GM23338 (cell line): Measurements from ENCODE around the gene TOR1B. TPM values are rescaled to one million over a fixed set of nuclear protein-coding genes. Genes with fewer than 3 reads are reported as not detected.
A peak's percentile ranks its signal among the peaks of the same experiment; 100 is the strongest.

Source experiments
- ATAC-seq: fragments of 200-7000 bp; cut with Tn5 transposase; 3 replicates; pipeline ENCODE4 v1.9.1; 2020
- DNase-seq: peaks from one replicate; pipeline ENCODE4 v3.0.0-alpha.2; 2015; ENCODE audit warnings: low spot score
- H2AFZ ChIP-seq: fragments of 200-600 bp; sonication (generic); 2 replicates; pipeline ENCODE4 v1.8.0; 2016; ENCODE audit warnings: antibody characterized with exemption, mild to moderate bottlenecking, moderate library complexity
- H3F3A ChIP-seq: fragments of 200-600 bp; sonication (generic); replicated peaks from 2 replicates; pipeline ENCODE4 v1.8.0; 2017; ENCODE audit warnings: antibody characterized with exemption, mixed run types, low read depth
- H3K27ac ChIP-seq: fragments of 200-600 bp; sonication (generic); 2 replicates; pipeline ENCODE4 v1.6.1; 2016; ENCODE audit warnings: low read depth
- H3K27me3 ChIP-seq: fragments of 200-600 bp; sonication (generic); 2 replicates; pipeline ENCODE4 v1.8.0; 2016; ENCODE audit warnings: mild to moderate bottlenecking, mixed run types, moderate library complexity; ENCODE audit not compliant: insufficient read depth
- H3K36me3 ChIP-seq: fragments of 200-600 bp; sonication (generic); 2 replicates; pipeline ENCODE4 v1.8.0; 2016; ENCODE audit warnings: mild to moderate bottlenecking; ENCODE audit not compliant: insufficient read depth
- H3K4me1 ChIP-seq: fragments of 200-600 bp; sonication (generic); 2 replicates; pipeline ENCODE4 v1.8.0; 2016; ENCODE audit warnings: mild to moderate bottlenecking, moderate library complexity; ENCODE audit not compliant: insufficient read depth
- H3K4me2 ChIP-seq: fragments of 200-600 bp; sonication (generic); 2 replicates; pipeline ENCODE4 v1.7.1; 2017; ENCODE audit warnings: mixed run types
- H3K4me3 ChIP-seq: fragments of 200-600 bp; sonication (generic); 2 replicates; pipeline ENCODE4 v1.6.1; 2016; ENCODE audit warnings: mixed run types
- H3K79me2 ChIP-seq: fragments of 200-600 bp; sonication (generic); replicated peaks from 2 replicates; pipeline ENCODE4 v1.8.0; 2017; ENCODE audit warnings: mild to moderate bottlenecking; ENCODE audit not compliant: insufficient read depth
- H3K9me2 ChIP-seq: fragments of 200-600 bp; sonication (generic); 2 replicates; pipeline ENCODE4 v1.8.0; 2017; ENCODE audit not compliant: insufficient read depth
- H4K20me1 ChIP-seq: fragments of 200-600 bp; sonication (generic); replicated peaks from 2 replicates; pipeline ENCODE4 v1.8.0; 2017; ENCODE audit warnings: mild to moderate bottlenecking; ENCODE audit not compliant: insufficient read depth
- H3K27ac Mint-ChIP-seq: 2 replicates; pipeline ENCODE4 v1.8.0; 2020; ENCODE audit warnings: inconsistent platforms, mild to moderate bottlenecking, moderate library complexity, mixed read lengths
- H3K27me3 Mint-ChIP-seq: 3 replicates; pipeline ENCODE4 v1.8.0; 2022; ENCODE audit warnings: low read depth, mild to moderate bottlenecking, moderate library complexity, mixed read lengths, inconsistent platforms; ENCODE audit not compliant: insufficient read depth, poor library complexity
- H3K36me3 Mint-ChIP-seq: 3 replicates; pipeline ENCODE4 v1.8.0; 2021; ENCODE audit warnings: low read depth, mild to moderate bottlenecking, inconsistent platforms, moderate library complexity, mixed read lengths
- H3K4me1 Mint-ChIP-seq: 3 replicates; pipeline ENCODE4 v1.8.0; 2020; ENCODE audit warnings: mild to moderate bottlenecking, inconsistent platforms, mixed read lengths
- H3K4me3 Mint-ChIP-seq: 3 replicates; pipeline ENCODE4 v1.8.0; 2021; ENCODE audit warnings: moderate library complexity, mild to moderate bottlenecking, inconsistent platforms, mixed read lengths
- H3K9me3 Mint-ChIP-seq: 3 replicates; pipeline ENCODE4 v1.8.0; 2020; ENCODE audit warnings: moderate library complexity, mild to moderate bottlenecking, inconsistent platforms, mixed read lengths
- EZH2 ChIP-seq: fragments of 200-600 bp; sonication (generic); IDR thresholded peaks from one replicate; pipeline ENCODE4 v1.8.0; 2017; ENCODE audit warnings: antibody characterized with exemption, mild to moderate bottlenecking, low read depth; ENCODE audit not compliant: unreplicated experiment
- EZH2phosphoT487 ChIP-seq: fragments of 200-600 bp; sonication (generic); IDR thresholded peaks from one replicate; pipeline ENCODE4 v1.8.1; 2018; ENCODE audit warnings: antibody characterized with exemption; ENCODE audit not compliant: unreplicated experiment
- JUNB ChIP-seq: IDR thresholded peaks from one replicate; pipeline ENCODE4 v1.6.1; 2016; ENCODE audit warnings: antibody characterized with exemption; ENCODE audit not compliant: unreplicated experiment
- POLR2AphosphoS5 ChIP-seq: IDR thresholded peaks from 2 replicates; pipeline ENCODE4 v1.6.1; 2016; ENCODE audit warnings: antibody characterized with exemption, low read depth
- STAT1 ChIP-seq: IDR thresholded peaks from one replicate; pipeline ENCODE4 v1.6.1; 2016; ENCODE audit warnings: antibody characterized with exemption; ENCODE audit not compliant: unreplicated experiment
- ZNF114 ChIP-seq: fragments of 250-450 bp; sonication (Bioruptor Pico); IDR thresholded peaks from 2 replicates; pipeline ENCODE4 v1.5.0; 2020; ENCODE audit warnings: mild to moderate bottlenecking, moderate library complexity
- polyA plus RNA-seq: library from polyadenylated mRNA; unstranded; fragments of >200 nt; fragmentation: Nextera tagmentation; extraction: Ambion mirVana; gene quantifications from 2 replicates; pipeline ENCODE4 v1.2.1, GENCODE V29; 2016
- total RNA-seq: library from RNA; depleted of rRNA; stranded (reverse); fragments of >200 nt; shearing (Covaris generic); gene quantifications from 2 replicates; pipeline ENCODE4 v1.2.3, GENCODE V29; 2014
- TF ChIP-seq, protein P1 (sequence below), 2 experiments: fragments of 200-600 bp in 1 of 2; sonication (generic) in 1 of 2; conservative IDR thresholded peaks; 2 replicates each; pipeline versions ENCODE4 v1.5.1 to v1.6.1; 2016 to 2017; ENCODE audit warnings: antibody characterized with exemption in 2 of 2, low read depth in 2 of 2, mild to moderate bottlenecking in 2 of 2, moderate library complexity in 1 of 2
- TF ChIP-seq, protein P2 (sequence below): IDR thresholded peaks from one replicate; pipeline ENCODE4 v1.6.1; 2018; ENCODE audit warnings: antibody characterized with exemption; ENCODE audit not compliant: unreplicated experiment
- TF ChIP-seq, protein P3 (sequence below): IDR thresholded peaks from 2 replicates; pipeline ENCODE4 v1.6.1; 2016; ENCODE audit warnings: antibody characterized with exemption
- TF ChIP-seq, protein P4 (sequence below): fragments of 250-450 bp; sonication (Bioruptor Pico); IDR thresholded peaks from 2 replicates; pipeline ENCODE4 v1.5.0; 2020; ENCODE audit warnings: mild to moderate bottlenecking, moderate library complexity

Gene TOR1B
- total and polyA plus RNA-seq, 2 experiments from 2014 or later, result 10.6 to 42.4 TPM

DNA sequence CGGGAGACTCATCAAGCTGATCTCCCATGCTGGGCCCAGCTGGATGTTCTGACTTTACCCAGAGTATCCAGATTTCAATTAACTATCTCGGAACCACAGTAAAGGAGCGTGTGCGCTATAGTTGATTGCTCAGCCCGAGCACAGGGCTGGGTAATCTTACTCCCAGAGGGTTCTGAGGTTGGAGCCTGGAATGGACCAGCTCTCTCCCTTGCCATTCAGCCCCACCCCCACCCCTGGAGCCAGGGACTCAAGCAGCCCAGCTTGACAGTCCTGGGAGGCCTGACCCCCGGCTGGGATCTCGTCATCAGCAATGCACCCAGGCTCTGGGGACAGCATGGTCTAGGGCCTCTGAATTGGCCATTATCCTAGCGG is 26.4 kb upstream of the TOR1B start (continued):
- TF ChIP-seq EZH2, result no peak
- no peak for TF ChIP-seq EZH2phosphoT487
- TF ChIP-seq, protein P1, sequence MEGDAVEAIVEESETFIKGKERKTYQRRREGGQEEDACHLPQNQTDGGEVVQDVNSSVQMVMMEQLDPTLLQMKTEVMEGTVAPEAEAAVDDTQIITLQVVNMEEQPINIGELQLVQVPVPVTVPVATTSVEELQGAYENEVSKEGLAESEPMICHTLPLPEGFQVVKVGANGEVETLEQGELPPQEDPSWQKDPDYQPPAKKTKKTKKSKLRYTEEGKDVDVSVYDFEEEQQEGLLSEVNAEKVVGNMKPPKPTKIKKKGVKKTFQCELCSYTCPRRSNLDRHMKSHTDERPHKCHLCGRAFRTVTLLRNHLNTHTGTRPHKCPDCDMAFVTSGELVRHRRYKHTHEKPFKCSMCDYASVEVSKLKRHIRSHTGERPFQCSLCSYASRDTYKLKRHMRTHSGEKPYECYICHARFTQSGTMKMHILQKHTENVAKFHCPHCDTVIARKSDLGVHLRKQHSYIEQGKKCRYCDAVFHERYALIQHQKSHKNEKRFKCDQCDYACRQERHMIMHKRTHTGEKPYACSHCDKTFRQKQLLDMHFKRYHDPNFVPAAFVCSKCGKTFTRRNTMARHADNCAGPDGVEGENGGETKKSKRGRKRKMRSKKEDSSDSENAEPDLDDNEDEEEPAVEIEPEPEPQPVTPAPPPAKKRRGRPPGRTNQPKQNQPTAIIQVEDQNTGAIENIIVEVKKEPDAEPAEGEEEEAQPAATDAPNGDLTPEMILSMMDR (conservative IDR thresholded peaks at IDR 0.05; ENCODE audit: low read depth in 2 of 2), result no peak
- TF ChIP-seq, protein P2, sequence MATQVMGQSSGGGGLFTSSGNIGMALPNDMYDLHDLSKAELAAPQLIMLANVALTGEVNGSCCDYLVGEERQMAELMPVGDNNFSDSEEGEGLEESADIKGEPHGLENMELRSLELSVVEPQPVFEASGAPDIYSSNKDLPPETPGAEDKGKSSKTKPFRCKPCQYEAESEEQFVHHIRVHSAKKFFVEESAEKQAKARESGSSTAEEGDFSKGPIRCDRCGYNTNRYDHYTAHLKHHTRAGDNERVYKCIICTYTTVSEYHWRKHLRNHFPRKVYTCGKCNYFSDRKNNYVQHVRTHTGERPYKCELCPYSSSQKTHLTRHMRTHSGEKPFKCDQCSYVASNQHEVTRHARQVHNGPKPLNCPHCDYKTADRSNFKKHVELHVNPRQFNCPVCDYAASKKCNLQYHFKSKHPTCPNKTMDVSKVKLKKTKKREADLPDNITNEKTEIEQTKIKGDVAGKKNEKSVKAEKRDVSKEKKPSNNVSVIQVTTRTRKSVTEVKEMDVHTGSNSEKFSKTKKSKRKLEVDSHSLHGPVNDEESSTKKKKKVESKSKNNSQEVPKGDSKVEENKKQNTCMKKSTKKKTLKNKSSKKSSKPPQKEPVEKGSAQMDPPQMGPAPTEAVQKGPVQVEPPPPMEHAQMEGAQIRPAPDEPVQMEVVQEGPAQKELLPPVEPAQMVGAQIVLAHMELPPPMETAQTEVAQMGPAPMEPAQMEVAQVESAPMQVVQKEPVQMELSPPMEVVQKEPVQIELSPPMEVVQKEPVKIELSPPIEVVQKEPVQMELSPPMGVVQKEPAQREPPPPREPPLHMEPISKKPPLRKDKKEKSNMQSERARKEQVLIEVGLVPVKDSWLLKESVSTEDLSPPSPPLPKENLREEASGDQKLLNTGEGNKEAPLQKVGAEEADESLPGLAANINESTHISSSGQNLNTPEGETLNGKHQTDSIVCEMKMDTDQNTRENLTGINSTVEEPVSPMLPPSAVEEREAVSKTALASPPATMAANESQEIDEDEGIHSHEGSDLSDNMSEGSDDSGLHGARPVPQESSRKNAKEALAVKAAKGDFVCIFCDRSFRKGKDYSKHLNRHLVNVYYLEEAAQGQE, result no peak
- TF ChIP-seq POLR2AphosphoS5, result no peak

DNA sequence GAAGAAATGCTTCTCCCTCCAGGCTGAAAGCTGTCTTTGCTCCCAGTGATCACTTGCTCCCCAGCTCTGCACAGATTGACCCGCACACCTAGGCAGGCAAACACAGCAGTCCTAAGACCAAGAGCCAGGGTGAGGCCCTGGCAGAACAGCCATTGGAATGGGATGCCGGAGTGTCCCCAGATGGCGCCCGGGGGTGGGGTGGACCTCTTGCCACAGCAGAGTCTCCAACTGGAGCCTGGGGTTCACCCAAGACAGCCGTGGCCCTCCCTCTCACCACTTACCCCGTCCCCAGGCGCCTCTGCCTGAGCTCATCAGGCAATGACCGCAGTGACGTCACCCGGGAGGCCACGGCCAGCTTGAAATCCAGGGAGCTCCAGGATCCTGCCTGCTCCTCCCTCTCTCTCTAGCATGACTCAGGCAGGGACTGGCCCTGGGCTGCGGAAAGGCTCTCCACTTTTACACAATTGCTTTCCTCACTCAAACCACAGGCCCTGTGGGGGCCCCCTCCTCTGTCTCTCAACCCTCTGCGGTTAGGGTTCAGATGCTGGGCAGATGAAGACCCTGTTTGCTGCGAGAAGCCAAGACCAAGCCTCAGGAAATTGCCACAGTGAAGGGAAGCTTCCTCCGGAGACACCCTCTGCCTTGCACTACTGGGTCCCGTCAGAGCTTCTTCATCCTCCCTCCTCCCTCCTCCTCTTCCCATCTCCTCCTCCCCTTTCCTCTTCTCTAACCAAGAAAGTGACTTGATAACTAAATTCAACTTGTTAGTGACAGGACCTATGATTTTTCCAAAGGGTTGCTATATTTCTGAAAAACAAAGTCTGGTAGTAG is 25.8 kb upstream of the TOR1B start:
- Histone ChIP-seq H3K79me2 (no peaks in the 10 kb centered on the region), H3K9me2 (no peaks in the 10 kb centered on the region), H4K20me1 (no peaks in the 10 kb centered on the region), H3K4me1 (peaks cover 2% of the 10 kb centered on the region; the same call in 1 of the 2 replicates), H2AFZ (peak overlapping the region; percentile 80), H3K27me3 (no peaks in the 10 kb centered on the region), H3K36me3 (no peaks in the 10 kb centered on the region), H3K27ac (no peak overlapping the region), H3K4me2 (no peak overlapping the region), H3F3A (no peaks in the 10 kb centered on the region), H3K4me3 (no peak overlapping the region)
- Mint-ChIP-seq H3K27me3 (peaks cover 13% of the 10 kb centered on the region), H3K27ac (no peak overlapping the region; the same call in 1 of the 2 replicates), H3K4me3 (no peak overlapping the region), H3K36me3 (no peaks in the 10 kb centered on the region), H3K4me1 (peaks cover 6% of the 10 kb centered on the region), H3K9me3 (no peaks in the 10 kb centered on the region; the same call in 2 of the 3 replicates)
- DNase-seq (peak; percentile 20), ATAC-seq (peak; percentile 63)
- TF ChIP-seq JUNB (no peak), STAT1 (no peak), ZNF114 (no peak)
- TF ChIP-seq, protein P3, sequence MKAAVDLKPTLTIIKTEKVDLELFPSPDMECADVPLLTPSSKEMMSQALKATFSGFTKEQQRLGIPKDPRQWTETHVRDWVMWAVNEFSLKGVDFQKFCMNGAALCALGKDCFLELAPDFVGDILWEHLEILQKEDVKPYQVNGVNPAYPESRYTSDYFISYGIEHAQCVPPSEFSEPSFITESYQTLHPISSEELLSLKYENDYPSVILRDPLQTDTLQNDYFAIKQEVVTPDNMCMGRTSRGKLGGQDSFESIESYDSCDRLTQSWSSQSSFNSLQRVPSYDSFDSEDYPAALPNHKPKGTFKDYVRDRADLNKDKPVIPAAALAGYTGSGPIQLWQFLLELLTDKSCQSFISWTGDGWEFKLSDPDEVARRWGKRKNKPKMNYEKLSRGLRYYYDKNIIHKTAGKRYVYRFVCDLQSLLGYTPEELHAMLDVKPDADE, result no peak
- TF ChIP-seq, protein P4, sequence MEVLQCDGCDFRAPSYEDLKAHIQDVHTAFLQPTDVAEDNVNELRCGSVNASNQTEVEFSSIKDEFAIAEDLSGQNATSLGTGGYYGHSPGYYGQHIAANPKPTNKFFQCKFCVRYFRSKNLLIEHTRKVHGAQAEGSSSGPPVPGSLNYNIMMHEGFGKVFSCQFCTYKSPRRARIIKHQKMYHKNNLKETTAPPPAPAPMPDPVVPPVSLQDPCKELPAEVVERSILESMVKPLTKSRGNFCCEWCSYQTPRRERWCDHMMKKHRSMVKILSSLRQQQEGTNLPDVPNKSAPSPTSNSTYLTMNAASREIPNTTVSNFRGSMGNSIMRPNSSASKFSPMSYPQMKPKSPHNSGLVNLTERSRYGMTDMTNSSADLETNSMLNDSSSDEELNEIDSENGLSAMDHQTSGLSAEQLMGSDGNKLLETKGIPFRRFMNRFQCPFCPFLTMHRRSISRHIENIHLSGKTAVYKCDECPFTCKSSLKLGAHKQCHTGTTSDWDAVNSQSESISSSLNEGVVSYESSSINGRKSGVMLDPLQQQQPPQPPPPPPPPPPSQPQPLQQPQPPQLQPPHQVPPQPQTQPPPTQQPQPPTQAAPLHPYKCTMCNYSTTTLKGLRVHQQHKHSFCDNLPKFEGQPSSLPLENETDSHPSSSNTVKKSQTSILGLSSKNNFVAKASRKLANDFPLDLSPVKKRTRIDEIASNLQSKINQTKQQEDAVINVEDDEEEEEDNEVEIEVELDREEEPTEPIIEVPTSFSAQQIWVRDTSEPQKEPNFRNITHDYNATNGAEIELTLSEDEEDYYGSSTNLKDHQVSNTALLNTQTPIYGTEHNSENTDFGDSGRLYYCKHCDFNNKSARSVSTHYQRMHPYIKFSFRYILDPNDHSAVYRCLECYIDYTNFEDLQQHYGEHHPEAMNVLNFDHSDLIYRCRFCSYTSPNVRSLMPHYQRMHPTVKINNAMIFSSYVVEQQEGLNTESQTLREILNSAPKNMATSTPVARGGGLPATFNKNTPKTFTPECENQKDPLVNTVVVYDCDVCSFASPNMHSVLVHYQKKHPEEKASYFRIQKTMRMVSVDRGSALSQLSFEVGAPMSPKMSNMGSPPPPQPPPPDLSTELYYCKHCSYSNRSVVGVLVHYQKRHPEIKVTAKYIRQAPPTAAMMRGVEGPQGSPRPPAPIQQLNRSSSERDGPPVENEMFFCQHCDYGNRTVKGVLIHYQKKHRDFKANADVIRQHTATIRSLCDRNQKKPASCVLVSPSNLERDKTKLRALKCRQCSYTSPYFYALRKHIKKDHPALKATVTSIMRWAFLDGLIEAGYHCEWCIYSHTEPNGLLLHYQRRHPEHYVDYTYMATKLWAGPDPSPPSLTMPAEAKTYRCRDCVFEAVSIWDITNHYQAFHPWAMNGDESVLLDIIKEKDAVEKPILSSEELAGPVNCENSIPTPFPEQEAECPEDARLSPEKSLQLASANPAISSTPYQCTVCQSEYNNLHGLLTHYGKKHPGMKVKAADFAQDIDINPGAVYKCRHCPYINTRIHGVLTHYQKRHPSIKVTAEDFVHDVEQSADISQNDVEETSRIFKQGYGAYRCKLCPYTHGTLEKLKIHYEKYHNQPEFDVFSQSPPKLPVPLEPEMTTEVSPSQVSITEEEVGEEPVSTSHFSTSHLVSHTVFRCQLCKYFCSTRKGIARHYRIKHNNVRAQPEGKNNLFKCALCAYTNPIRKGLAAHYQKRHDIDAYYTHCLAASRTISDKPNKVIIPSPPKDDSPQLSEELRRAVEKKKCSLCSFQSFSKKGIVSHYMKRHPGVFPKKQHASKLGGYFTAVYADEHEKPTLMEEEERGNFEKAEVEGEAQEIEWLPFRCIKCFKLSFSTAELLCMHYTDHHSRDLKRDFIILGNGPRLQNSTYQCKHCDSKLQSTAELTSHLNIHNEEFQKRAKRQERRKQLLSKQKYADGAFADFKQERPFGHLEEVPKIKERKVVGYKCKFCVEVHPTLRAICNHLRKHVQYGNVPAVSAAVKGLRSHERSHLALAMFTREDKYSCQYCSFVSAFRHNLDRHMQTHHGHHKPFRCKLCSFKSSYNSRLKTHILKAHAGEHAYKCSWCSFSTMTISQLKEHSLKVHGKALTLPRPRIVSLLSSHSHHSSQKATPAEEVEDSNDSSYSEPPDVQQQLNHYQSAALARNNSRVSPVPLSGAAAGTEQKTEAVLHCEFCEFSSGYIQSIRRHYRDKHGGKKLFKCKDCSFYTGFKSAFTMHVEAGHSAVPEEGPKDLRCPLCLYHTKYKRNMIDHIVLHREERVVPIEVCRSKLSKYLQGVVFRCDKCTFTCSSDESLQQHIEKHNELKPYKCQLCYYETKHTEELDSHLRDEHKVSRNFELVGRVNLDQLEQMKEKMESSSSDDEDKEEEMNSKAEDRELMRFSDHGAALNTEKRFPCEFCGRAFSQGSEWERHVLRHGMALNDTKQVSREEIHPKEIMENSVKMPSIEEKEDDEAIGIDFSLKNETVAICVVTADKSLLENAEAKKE (CRISPR knock-in tag), result no peak
